ENCODE results near the gene PCNX2. TPM values are rescaled to one million over a fixed set of nuclear protein-coding genes. Genes with fewer than 3 reads are reported as not detected.
A peak's percentile ranks its signal among the peaks of the same experiment; 100 is the strongest.

PCNX2 gene
- total RNA-seq, 2 donors from 2014 or later, result 24.1 to 72.1 TPM

GRCh38 chr1:233031521-233031920, 264.0 kb downstream of the PCNX2 start:
- intact Hi-C loops (cut with DNase I), result no loop called here
- no peaks in the 10 kb centered on the region for H3K4me1 ChIP-seq
- H3K4me3 ChIP-seq, result no peak overlapping the region
- H3K27me3 ChIP-seq, result no peaks in the 10 kb centered on the region
- 59 to 90% methylated on average over 3 of the region's 3 CpGs for WGBS, 2 donors
- no peaks in the 10 kb centered on the region for H3K36me3 ChIP-seq (replicated peaks in 1 of 2; ENCODE audit: insufficient read depth in 1 of 2, low read depth in 2 of 2)
- H3K9me3 ChIP-seq, result no peaks in the 10 kb centered on the region
- ATAC-seq, result no peak
- no peak overlapping the region for H3K27ac ChIP-seq
- no peak for DNase-seq
- no peak for TF ChIP-seq POLR2A (IDR thresholded peaks at IDR 0.05)
- no peak for TF ChIP-seq CTCF (IDR thresholded peaks at IDR 0.05)

GRCh38 chr1:233027046-233027445, 268.5 kb downstream of the PCNX2 start:
- Histone ChIP-seq H3K4me1 (no peaks in the 10 kb centered on the region), H3K27ac (no peak overlapping the region), H3K9me3 (no peaks in the 10 kb centered on the region), H3K36me3 (replicated peaks in 1 of 2; ENCODE audit: insufficient read depth in 1 of 2, low read depth in 2 of 2) (no peaks in the 10 kb centered on the region), H3K4me3 (no peak overlapping the region), H3K27me3 (no peaks in the 10 kb centered on the region)
- TF ChIP-seq CTCF (IDR thresholded peaks at IDR 0.05) (no peak), POLR2A (IDR thresholded peaks at IDR 0.05) (no peak)
- WGBS, 2 donors, result 72 to 85% methylated on average over 5 of the region's 5 CpGs
- intact Hi-C loops (cut with DNase I), result loop anchor here (10.0 kb wide), 1 partner anchor 392 kb away; the partner anchor contains the start of gene SIPA1L2
- DNase-seq, result no peak
- ATAC-seq, result no peak

GRCh38 chr1:233025567-233025966, 270.0 kb downstream of the PCNX2 start:
- WGBS, 2 donors, result 38 to 44% methylated on average over 2 of the region's 2 CpGs
- peaks cover 6% of the 10 kb centered on the region for H3K4me1 ChIP-seq
- no peak overlapping the region for H3K27ac ChIP-seq
- DNase-seq (no peak), ATAC-seq (no peak)
- no peaks in the 10 kb centered on the region for H3K27me3 ChIP-seq
- H3K4me3 ChIP-seq, result no peak overlapping the region
- H3K36me3 ChIP-seq (replicated peaks in 1 of 2; ENCODE audit: insufficient read depth in 1 of 2, low read depth in 2 of 2), result no peaks in the 10 kb centered on the region
- intact Hi-C loops (cut with DNase I), result loop anchor here (10.0 kb wide), 1 partner anchor 391 kb away; the partner anchor contains the start of gene SIPA1L2
- H3K9me3 ChIP-seq, result no peaks in the 10 kb centered on the region
- TF ChIP-seq CTCF (IDR thresholded peaks at IDR 0.05) (peak in 1 of 7 experiments; percentile 1), POLR2A (IDR thresholded peaks at IDR 0.05) (no peak)

GRCh38 chr1:233025157-233025556, 270.4 kb downstream of the PCNX2 start:
- no peak overlapping the region for H3K4me3 ChIP-seq
- no peak for TF ChIP-seq POLR2A (IDR thresholded peaks at IDR 0.05)
- TF ChIP-seq CTCF (IDR thresholded peaks at IDR 0.05), result peak; percentile 30 to 75 (median 57)
- intact Hi-C loops (cut with DNase I), result loop anchor here (10.0 kb wide), 1 partner anchor 390 kb away; the partner anchor contains the start of gene SIPA1L2
- peak; percentile 42 for ATAC-seq
- H3K36me3 ChIP-seq (replicated peaks in 1 of 2; ENCODE audit: insufficient read depth in 1 of 2, low read depth in 2 of 2), result no peaks in the 10 kb centered on the region
- H3K27me3 ChIP-seq, result no peaks in the 10 kb centered on the region
- DNase-seq, result peak; percentile 57 to 77 (median 68)
- H3K4me1 ChIP-seq, result peaks cover 10% of the 10 kb centered on the region
- WGBS, 2 donors, result 48 to 51% methylated on average over 11 to 12 of the region's 12 CpGs
- H3K9me3 ChIP-seq, result no peaks in the 10 kb centered on the region
- H3K27ac ChIP-seq, result no peak overlapping the region

GRCh38 chr1:233024199-233024598, 271.3 kb downstream of the PCNX2 start:
- intact Hi-C loops (cut with DNase I), result loop anchor here (10.0 kb wide), 1 partner anchor 389 kb away; the partner anchor contains the start of gene SIPA1L2
- DNase-seq (no peak), ATAC-seq (no peak)
- H3K4me1 ChIP-seq, result peaks cover 19% of the 10 kb centered on the region
- H3K27me3 ChIP-seq, result no peaks in the 10 kb centered on the region
- TF ChIP-seq CTCF (IDR thresholded peaks at IDR 0.05) (no peak), POLR2A (IDR thresholded peaks at IDR 0.05) (no peak)
- no peak overlapping the region for H3K4me3 ChIP-seq
- no peaks in the 10 kb centered on the region for H3K36me3 ChIP-seq (replicated peaks in 1 of 2; ENCODE audit: insufficient read depth in 1 of 2, low read depth in 2 of 2)
- H3K27ac ChIP-seq, result no peak overlapping the region
- WGBS, 2 donors, result 76 to 95% methylated on average over 9 of the region's 9 CpGs
- no peaks in the 10 kb centered on the region for H3K9me3 ChIP-seq

Data from body of pancreas (tissue), 4 donors.